Panc1 (cell line): Measurements from ENCODE around the gene RASA3. TPM values are rescaled to one million over a fixed set of nuclear protein-coding genes. Genes with fewer than 3 reads are reported as not detected.

ENCODE experiments used
- ATAC-seq: fragments of 200-7000 bp; cut with Tn5 transposase; 2 replicates; pipeline ENCODE4 v1.9.1; 2020; ENCODE audit warnings: mild to moderate bottlenecking, moderate library complexity
- BruUV-seq: library from RNA; stranded (reverse); fragments of 400-500 nt; replicated peaks from 2 replicates; lab custom pipeline; 2021; lab: Mats Ljungman, UMichigan
- CTCF ChIA-PET: fragments of 300-600 bp; sonication (Branson Sonifier 250); formaldehyde crosslinking; loops from one replicate; lab custom pipeline; 2022; ENCODE audit warnings: antibody characterized with exemption; lab: Charles Lee
- POLR2A ChIA-PET: fragments of 300-600 bp; sonication (Branson Sonifier 250); formaldehyde crosslinking; loops from one replicate; lab custom pipeline; 2022; ENCODE audit warnings: antibody characterized with exemption; lab: Charles Lee
- DNase-seq: peaks from one replicate; pipeline ENCODE4 v3.0.0-alpha.2; 2010; ENCODE audit warnings: low read depth, low spot score
- H3K27ac ChIP-seq: 2 replicates; pipeline ENCODE4 v1.5.1; 2011; ENCODE audit warnings: mild to moderate bottlenecking, low read length, inconsistent platforms
- H3K27me3 ChIP-seq: fragments of 200-500 bp; sonication (Bioruptor generic); 2 replicates; pipeline ENCODE4 v1.6.0; 2014; ENCODE audit warnings: low read length, inconsistent platforms; ENCODE audit not compliant: control insufficient read depth, insufficient read depth
- H3K36me3 ChIP-seq: fragments of 200-500 bp; sonication (Bioruptor generic); 2 replicates; pipeline ENCODE4 v1.5.1; 2014; ENCODE audit warnings: inconsistent platforms, mild to moderate bottlenecking, low read length, moderate library complexity; ENCODE audit not compliant: control insufficient read depth, insufficient read depth
- H3K4me1 ChIP-seq: 2 replicates; pipeline ENCODE4 v1.5.1; 2011; ENCODE audit warnings: inconsistent platforms, mild to moderate bottlenecking, low read length, moderate library complexity; ENCODE audit not compliant: control insufficient read depth, insufficient read depth
- H3K4me3 ChIP-seq, 2 experiments: 2 replicates each; pipeline ENCODE4 v1.5.1; 2011 to 2012; ENCODE audit warnings: low read depth in 2 of 2, low read length in 2 of 2, mild to moderate bottlenecking in 2 of 2, inconsistent platforms in 1 of 2, moderate library complexity in 1 of 2
- H3K9me3 ChIP-seq: fragments of 200-500 bp; sonication (Bioruptor generic); 2 replicates; pipeline ENCODE4 v1.5.1; 2014; ENCODE audit warnings: low read depth, mild to moderate bottlenecking, inconsistent platforms, low read length, moderate library complexity; ENCODE audit not compliant: control insufficient read depth, insufficient read depth
- CTCF ChIP-seq: fragments of 450-650 bp; IDR thresholded peaks from 2 replicates; pipeline ENCODE4 v1.5.1; 2017; ENCODE audit warnings: mild to moderate bottlenecking
- POLR2AphosphoS5 ChIP-seq: IDR thresholded peaks from 2 replicates; pipeline ENCODE4 v1.6.1; 2012; ENCODE audit warnings: mild to moderate bottlenecking, low read depth, low read length, moderate library complexity
- REST ChIP-seq, 2 experiments: IDR thresholded peaks; 2 replicates each; pipeline ENCODE4 v1.6.1; 2011 to 2012; ENCODE audit warnings: low read depth in 2 of 2, control low read depth in 1 of 2, low read length in 1 of 2, mild to moderate bottlenecking in 1 of 2, moderate library complexity in 1 of 2; ENCODE audit not compliant: insufficient read depth in 1 of 2
- SIN3A ChIP-seq: IDR thresholded peaks from 2 replicates; pipeline ENCODE4 v1.6.1; 2012; ENCODE audit warnings: low read depth, mild to moderate bottlenecking, low read length, moderate library complexity, borderline replicate concordance; ENCODE audit not compliant: insufficient read depth
- TCF7L2 ChIP-seq: IDR thresholded peaks from 2 replicates; pipeline ENCODE4 v1.6.1; 2011; ENCODE audit warnings: mild to moderate bottlenecking, low read depth, low read length, inconsistent platforms
- in situ Hi-C: cut with HindIII; loops from 2 replicates; pipeline ENCODE4 v1.10.0; 2016; ENCODE audit warnings: low sequenced_read_pairs, low pct_unique_long_range_greater_than_20kb
- intact Hi-C: fragments of 100-400 bp; cut with micrococcal nuclease; formaldehyde crosslinking; loops from one replicate; pipeline ENCODE4 v1.10.0; 2022; ENCODE audit not compliant: unreplicated experiment
- total RNA-seq: library from RNA; stranded (reverse); gene quantifications from one replicate; pipeline ENCODE4 v1.2.1, GENCODE V29; 2021; ENCODE audit not compliant: unreplicated experiment

RASA3 gene
- total RNA-seq, 1 experiment from 2014 or later, result 33.7 TPM

GRCh38 chr13:113968463-113969310, 163.7 kb downstream of the RASA3 start:
- Histone ChIP-seq H3K27ac (no peak overlapping the region), H3K4me1 (0 out of 2 replicates have a peak, but pooled peaks cover 4% of the 10 kb centered on the region), H3K27me3 (no peaks in the 10 kb centered on the region), H3K9me3 (no peaks in the 10 kb centered on the region), H3K36me3 (no peaks in the 10 kb centered on the region), H3K4me3 (no peak overlapping the region)
- in situ Hi-C loops, result no loop called here
- no peak for TF ChIP-seq REST (IDR thresholded peaks at IDR 0.05; ENCODE audit: insufficient read depth in 1 of 2, low read depth in 2 of 2, low read length in 1 of 2)
- no peak for TF ChIP-seq TCF7L2
- no peak for TF ChIP-seq CTCF
- DNase-seq (no peak), ATAC-seq (no peak)
- BruUV-seq, result no TSS peak
- ChIA-PET POLR2A (no interaction called here), CTCF (no interaction called here)
- intact Hi-C loops, result no loop called here

GRCh38 chr13:113967729-113968462, 164.5 kb downstream of the RASA3 start:
- ChIA-PET POLR2A (no interaction called here), CTCF (no interaction called here)
- no peaks in the 10 kb centered on the region for H3K36me3 ChIP-seq
- 0 out of 2 replicates have a peak, but pooled peaks cover 4% of the 10 kb centered on the region for H3K4me1 ChIP-seq
- DNase-seq (no peak), ATAC-seq (no peak)
- H3K4me3 ChIP-seq, result no peak overlapping the region
- no peaks in the 10 kb centered on the region for H3K27me3 ChIP-seq
- no peaks in the 10 kb centered on the region for H3K9me3 ChIP-seq
- H3K27ac ChIP-seq, result no peak overlapping the region
- no TSS peak for BruUV-seq
- in situ Hi-C loops, result no loop called here
- TF ChIP-seq REST (IDR thresholded peaks at IDR 0.05; ENCODE audit: insufficient read depth in 1 of 2, low read depth in 2 of 2, low read length in 1 of 2) (no peak), POLR2AphosphoS5 (no peak), SIN3A (no peak), TCF7L2 (no peak), CTCF (no peak)
- intact Hi-C loops, result no loop called here
